H1 (cell line): ENCODE results near the gene ENPP5. TPM values are rescaled to one million over a fixed set of nuclear protein-coding genes. Genes with fewer than 3 reads are reported as not detected.

ENCODE experiments used
- CTCF ChIA-PET: fragments of 300-600 bp; sonication (Branson Sonifier 250); formaldehyde crosslinking; loops from one replicate; lab custom pipeline; 2021; ENCODE audit not compliant: partially characterized antibody; lab: Charles Lee
- POLR2A ChIA-PET: fragments of 300-600 bp; sonication (Branson Sonifier 250); formaldehyde crosslinking; loops from one replicate; lab custom pipeline; 2021; ENCODE audit warnings: inconsistent platforms; ENCODE audit not compliant: partially characterized antibody; lab: Charles Lee
- DNase-seq, 2 experiments: peaks; one replicate each; pipeline versions ENCODE4 v3.0.0 to v3.0.0-alpha.2; 2010 to 2022; ENCODE audit warnings: low spot score in 2 of 2, low read depth in 1 of 2, mixed read lengths in 1 of 2
- FAIRE-seq: peaks from 2 replicates; lab custom pipeline; 2011; peaks lifted over from hg19 to GRCh38; lab: Jason Lieb, UNC
- H2AFZ ChIP-seq: 2 replicates; pipeline ENCODE4 v1.8.1; 2012; ENCODE audit warnings: low read length, inconsistent platforms
- H2AK5ac ChIP-seq: 2 replicates; pipeline ENCODE4 v1.6.1; 2013; ENCODE audit warnings: low read depth, low read length
- H2BK120ac ChIP-seq: replicated peaks from 2 replicates; pipeline ENCODE3; 2013; ENCODE audit warnings: low read depth, low read length, inconsistent platforms
- H2BK12ac ChIP-seq: 2 replicates; pipeline ENCODE4 v1.6.1; 2013; ENCODE audit warnings: low read depth, low read length
- H2BK15ac ChIP-seq: 2 replicates; pipeline ENCODE4 v1.6.1; 2013; ENCODE audit warnings: low read length
- H2BK20ac ChIP-seq: 2 replicates; pipeline ENCODE4 v1.6.1; 2013; ENCODE audit warnings: low read length
- H2BK5ac ChIP-seq: 2 replicates; pipeline ENCODE4 v1.6.1; 2013; ENCODE audit warnings: low read depth, low read length
- H3K14ac ChIP-seq: 2 replicates; pipeline ENCODE4 v1.6.1; 2013; ENCODE audit warnings: inconsistent platforms; ENCODE audit not compliant: insufficient read length
- H3K18ac ChIP-seq: 2 replicates; pipeline ENCODE4 v1.6.1; 2013; ENCODE audit warnings: low read length; ENCODE audit errors: extremely low read depth
- H3K23ac ChIP-seq: 2 replicates; pipeline ENCODE4 v1.6.1; 2013; ENCODE audit warnings: inconsistent platforms; ENCODE audit not compliant: insufficient read length
- H3K23me2 ChIP-seq: 2 replicates; pipeline ENCODE4 v1.6.1; 2013; ENCODE audit warnings: low read depth, low read length
- H3K27ac ChIP-seq: 2 replicates; pipeline ENCODE4 v1.6.1; 2011; ENCODE audit warnings: low read depth, low read length, inconsistent platforms
- H3K27me3 ChIP-seq, 4 experiments: replicated peaks in 1 of 4; 1 replicate in 1 of 4; 2 replicates in 3 of 4; pipeline versions ENCODE4 v1.6.1 to v1.8.1; 2011 to 2013; ENCODE audit warnings: low read length in 3 of 4, mild to moderate bottlenecking in 3 of 4, inconsistent platforms in 2 of 4, mixed read lengths in 2 of 4, moderate library complexity in 1 of 4; ENCODE audit not compliant: control insufficient read depth in 3 of 4, insufficient read depth in 3 of 4; ENCODE audit errors: extremely low read depth in 1 of 4
- H3K36me3 ChIP-seq, 4 experiments: 2 replicates each; pipeline versions ENCODE4 v1.6.1 to v1.8.1; 2011 to 2013; ENCODE audit warnings: mild to moderate bottlenecking in 4 of 4, low read length in 3 of 4, moderate library complexity in 2 of 4, control low read depth in 1 of 4, inconsistent platforms in 1 of 4; ENCODE audit not compliant: insufficient read depth in 4 of 4, control insufficient read depth in 2 of 4
- H3K4ac ChIP-seq: replicated peaks from 2 replicates; pipeline ENCODE3; 2013; ENCODE audit warnings: low read length, low read depth, mixed read lengths, inconsistent platforms; ENCODE audit not compliant: insufficient read length
- H3K4me1 ChIP-seq, 4 experiments: replicated peaks in 1 of 4; 1 replicate in 1 of 4; 2 replicates in 3 of 4; pipeline versions ENCODE4 v1.6.1 to v1.8.1; 2011 to 2013; ENCODE audit warnings: low read length in 3 of 4, inconsistent platforms in 2 of 4, mixed read lengths in 1 of 4; ENCODE audit not compliant: insufficient read depth in 4 of 4, control insufficient read depth in 3 of 4
- H3K4me2 ChIP-seq, 2 experiments: 2 replicates each; pipeline versions ENCODE4 v1.6.1 to v1.8.1; 2011 to 2013; ENCODE audit warnings: low read depth in 2 of 2, low read length in 2 of 2, control low read depth in 1 of 2, inconsistent platforms in 1 of 2, mild to moderate bottlenecking in 1 of 2; ENCODE audit not compliant: insufficient read depth in 1 of 2
- H3K4me3 ChIP-seq, 4 experiments: fragments of 200-600, 300-600 bp in 1 of 4; sonication (generic), shearing (Covaris generic), sonication (Bioruptor Twin) in 1 of 4; 2 replicates each; pipeline versions ENCODE4 v1.5.1 to v1.8.1; 2011 to 2016; ENCODE audit warnings: low read length in 4 of 4, low read depth in 3 of 4, control low read depth in 2 of 4, inconsistent platforms in 2 of 4, mild to moderate bottlenecking in 2 of 4, mixed read lengths in 1 of 4, moderate library complexity in 1 of 4; ENCODE audit not compliant: insufficient read depth in 2 of 4; ENCODE audit errors: extremely low read depth in 1 of 4
- H3K56ac ChIP-seq: replicated peaks from 2 replicates; pipeline ENCODE3; 2013; ENCODE audit warnings: low read depth, mild to moderate bottlenecking, mixed read lengths, low read length, inconsistent platforms; ENCODE audit not compliant: insufficient read length
- H3K79me1 ChIP-seq: 2 replicates; pipeline ENCODE4 v1.6.1; 2013; ENCODE audit warnings: low read depth, low read length, control low read depth
- H3K79me2 ChIP-seq, 2 experiments: 2 replicates each; pipeline versions ENCODE4 v1.6.1 to v1.8.1; 2012 to 2013; ENCODE audit warnings: low read length in 2 of 2, mild to moderate bottlenecking in 2 of 2, inconsistent platforms in 1 of 2; ENCODE audit not compliant: insufficient read depth in 2 of 2, control insufficient read depth in 1 of 2
- H3K9ac ChIP-seq, 4 experiments: replicated peaks in 1 of 4; 1 replicate in 1 of 4; 2 replicates in 3 of 4; pipeline versions ENCODE4 v1.6.1 to v1.8.1; 2011 to 2013; ENCODE audit warnings: low read depth in 3 of 4, low read length in 3 of 4, control low read depth in 2 of 4, mild to moderate bottlenecking in 2 of 4, moderate library complexity in 2 of 4, inconsistent platforms in 1 of 4; ENCODE audit errors: extremely low read depth in 1 of 4
- H3K9me3 ChIP-seq, 2 experiments: 2 replicates each; pipeline versions ENCODE4 v1.6.1 to v1.8.1; 2012 to 2013; ENCODE audit warnings: mild to moderate bottlenecking in 2 of 2, moderate library complexity in 2 of 2, control low read depth in 1 of 2, inconsistent platforms in 1 of 2, low read depth in 1 of 2, low read length in 1 of 2, mixed read lengths in 1 of 2; ENCODE audit not compliant: insufficient read depth in 2 of 2
- H4K20me1 ChIP-seq, 2 experiments: replicated peaks in 1 of 2; 2 replicates each; pipeline versions ENCODE3 to v1.8.1; 2011 to 2013; ENCODE audit warnings: inconsistent platforms in 2 of 2, low read length in 2 of 2, mild to moderate bottlenecking in 1 of 2; ENCODE audit not compliant: insufficient read depth in 2 of 2, control insufficient read depth in 1 of 2
- H4K5ac ChIP-seq: 2 replicates; pipeline ENCODE4 v1.6.1; 2013; ENCODE audit warnings: low read length, low read depth, mixed read lengths, inconsistent platforms; ENCODE audit not compliant: insufficient read length
- H4K8ac ChIP-seq: 2 replicates; pipeline ENCODE4 v1.8.0; 2013; ENCODE audit warnings: mild to moderate bottlenecking, moderate library complexity, low read length, inconsistent platforms; ENCODE audit not compliant: insufficient read depth; ENCODE audit errors: extremely low read depth
- H4K91ac ChIP-seq: replicated peaks from 2 replicates; pipeline ENCODE3; 2013; ENCODE audit warnings: low read length, mixed read lengths, inconsistent platforms; ENCODE audit not compliant: insufficient read length
- HDAC2 ChIP-seq, 2 experiments: fragments of 300-600 bp in 1 of 2; sonication (generic) in 1 of 2; IDR thresholded peaks; 2 replicates each; pipeline ENCODE4 v1.6.1; 2011 to 2012; ENCODE audit warnings: low read depth in 2 of 2, low read length in 2 of 2, mild to moderate bottlenecking in 2 of 2, moderate library complexity in 2 of 2, borderline replicate concordance in 1 of 2, inconsistent platforms in 1 of 2
- HDAC6 ChIP-seq: IDR thresholded peaks from one replicate; pipeline ENCODE4 v1.7.1; 2012; ENCODE audit warnings: low read depth, mild to moderate bottlenecking, inconsistent platforms, low read length, moderate library complexity
- JUND ChIP-seq: IDR thresholded peaks from 2 replicates; pipeline ENCODE4 v1.6.1; 2011; ENCODE audit warnings: mild to moderate bottlenecking, improper control_type of control experiment, low read length
- NRF1 ChIP-seq: IDR thresholded peaks from 2 replicates; pipeline ENCODE4 v1.6.1; 2011; ENCODE audit warnings: mild to moderate bottlenecking, low read depth, low read length, improper control_type of control experiment
- RFX5 ChIP-seq: IDR thresholded peaks from 2 replicates; pipeline ENCODE4 v1.6.1; 2011; ENCODE audit warnings: low read depth, low read length, improper control_type of control experiment, borderline replicate concordance
- RNF2 ChIP-seq: fragments of 200-900, 300-1000 bp; sonication (generic); IDR thresholded peaks from 2 replicates; pipeline ENCODE4 v1.7.1; 2016; ENCODE audit warnings: borderline replicate concordance, low read depth, mild to moderate bottlenecking, antibody characterized with exemption, low read length; ENCODE audit not compliant: poor library complexity, severe bottlenecking; ENCODE audit errors: missing control alignments
- RXRA ChIP-seq: IDR thresholded peaks from 2 replicates; pipeline ENCODE4 v1.6.1; 2011; ENCODE audit warnings: low read depth, mild to moderate bottlenecking, low read length, moderate library complexity; ENCODE audit not compliant: insufficient read depth
- polyA plus RNA-seq, 7 experiments: library from polyadenylated mRNA; depleted of rRNA in 3 of 7; stranded (reverse) in 5 of 7; unstranded in 2 of 7; fragments of >200 nt in 5 of 7; fragments of 200-250 nt in 2 of 7; gene quantifications; 1 replicate in 5 of 7; 2 replicates in 1 of 7; 4 replicates in 1 of 7; pipeline versions ENCODE4 v1.2.1 to v1.2.3, GENCODE V29; 2011 to 2013; ENCODE audit warnings: missing spikeins in 2 of 7, mixed read lengths in 2 of 7
- total RNA-seq: library from RNA; stranded (reverse); fragmentation: NEBNext Ultra II Directional; extraction: Animal tissue kit (Norgen Biotek cat#: 25700); gene quantifications from 2 replicates; pipeline ENCODE4 v1.2.1, GENCODE V29; 2021
- TF ChIP-seq, protein P1 (sequence below): IDR thresholded peaks from 2 replicates; pipeline ENCODE4 v1.6.1; 2011; ENCODE audit warnings: low read depth, mild to moderate bottlenecking, low read length; ENCODE audit not compliant: insufficient read depth

ENPP5 gene
- total and polyA plus RNA-seq, 2 of the 8 experiments (the other 6 are each of a cell fraction or from before 2014, with no cell fraction given): 5.1 to 7.6 TPM

DNA sequence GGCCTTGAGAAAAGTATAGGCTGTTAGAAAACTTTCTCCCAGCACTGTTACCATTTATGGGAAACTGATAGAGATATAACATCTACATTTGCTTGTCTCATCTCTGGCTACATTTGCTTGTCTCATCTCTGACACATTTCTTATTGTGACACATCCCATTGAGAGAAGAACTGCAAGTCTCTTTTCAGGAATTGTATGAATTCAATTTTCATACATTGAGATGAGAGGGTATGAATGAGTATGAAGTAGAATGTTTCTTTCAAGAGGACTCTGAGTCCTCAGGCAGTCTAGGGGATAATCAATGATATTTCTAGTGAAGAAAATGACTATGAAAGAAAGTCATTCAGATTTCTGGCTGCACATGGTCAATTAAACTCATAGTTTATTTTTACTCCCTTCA, 37.5 kb upstream of the ENPP5 start:
- no peaks in the 10 kb centered on the region for H3K4me1 ChIP-seq
- TF ChIP-seq HDAC2 (IDR thresholded peaks at IDR 0.05; ENCODE audit: borderline replicate concordance in 1 of 2, low read depth in 2 of 2, low read length in 2 of 2) (no peak), NRF1 (no peak), RXRA (no peak), RFX5 (no peak), RNF2 (no peak), HDAC6 (no peak), JUND (no peak)
- TF ChIP-seq, protein P1, sequence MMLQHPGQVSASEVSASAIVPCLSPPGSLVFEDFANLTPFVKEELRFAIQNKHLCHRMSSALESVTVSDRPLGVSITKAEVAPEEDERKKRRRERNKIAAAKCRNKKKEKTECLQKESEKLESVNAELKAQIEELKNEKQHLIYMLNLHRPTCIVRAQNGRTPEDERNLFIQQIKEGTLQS: no peak
- H3K27ac ChIP-seq: no peak overlapping the region
- H4K8ac ChIP-seq: no peak overlapping the region
- no peaks in the 10 kb centered on the region for H3K23me2 ChIP-seq
- H3K9me3 ChIP-seq: no peaks in the 10 kb centered on the region; a peak in 1 of 4 replicates
- H2BK12ac ChIP-seq: no peak overlapping the region
- DNase-seq (no peak), FAIRE-seq (no peak)
- H3K79me1 ChIP-seq: no peaks in the 10 kb centered on the region
- H3K18ac ChIP-seq: no peak overlapping the region
- ChIA-PET POLR2A (no interaction called here), CTCF (interaction anchor here (2.5 kb wide), 1 partner anchor 13 kb away, joined by 8 read pairs; no protein-coding TSS in a partner anchor)
- no peak overlapping the region for H2AFZ ChIP-seq
- H3K14ac ChIP-seq: no peak overlapping the region
- H4K91ac ChIP-seq: no peak overlapping the region
- no peak overlapping the region for H2AK5ac ChIP-seq
- H4K5ac ChIP-seq: no peak overlapping the region
- H3K9ac ChIP-seq: no peak overlapping the region
- H2BK20ac ChIP-seq: no peak overlapping the region
- H3K79me2 ChIP-seq: no peaks in the 10 kb centered on the region
- no peak overlapping the region for H2BK5ac ChIP-seq
- no peak overlapping the region for H2BK15ac ChIP-seq
- H2BK120ac ChIP-seq: no peak overlapping the region
- H3K4ac ChIP-seq: no peak overlapping the region
- no peaks in the 10 kb centered on the region for H3K27me3 ChIP-seq
- H3K23ac ChIP-seq: no peak overlapping the region
- H3K36me3 ChIP-seq: no peaks in the 10 kb centered on the region
- no peak overlapping the region for H3K56ac ChIP-seq
- no peaks in the 10 kb centered on the region for H4K20me1 ChIP-seq
- H3K4me3 ChIP-seq: no peak overlapping the region
- no peak overlapping the region for H3K4me2 ChIP-seq
